Loucy (cell line): ENCODE data around the gene PIH1D2.

ENCODE experiments used
- H2AFZ ChIP-seq: fragments of 200-600 bp; sonication (generic); 2 replicates; pipeline ENCODE4 v1.6.0; 2016; ENCODE audit warnings: antibody characterized with exemption, mild to moderate bottlenecking, low read length, moderate library complexity
- H3F3A ChIP-seq: fragments of 200-600 bp; 2 replicates; pipeline ENCODE4 v1.6.0; 2016; ENCODE audit warnings: antibody characterized with exemption, low read depth, mild to moderate bottlenecking
- H3K27me3 ChIP-seq: fragments of 200-600 bp; sonication (generic); 2 replicates; pipeline ENCODE4 v1.6.1; 2014; ENCODE audit warnings: low read length, mild to moderate bottlenecking; ENCODE audit not compliant: insufficient read depth, poor library complexity, severe bottlenecking
- H3K36me3 ChIP-seq: fragments of 200-600 bp; sonication (generic); 2 replicates; pipeline ENCODE4 v1.6.1; 2016; ENCODE audit warnings: low read length; ENCODE audit not compliant: insufficient read depth
- H3K4me1 ChIP-seq: fragments of 200-600 bp; sonication (generic); 2 replicates; pipeline ENCODE4 v1.5.1; 2014; ENCODE audit warnings: low read length, mild to moderate bottlenecking; ENCODE audit not compliant: insufficient read depth, poor library complexity, severe bottlenecking
- H3K4me2 ChIP-seq: fragments of 200-600 bp; sonication (generic); 2 replicates; pipeline ENCODE4 v1.6.0; 2014; ENCODE audit warnings: antibody characterized with exemption, low read length, low read depth, mild to moderate bottlenecking; ENCODE audit not compliant: poor library complexity, severe bottlenecking
- H3K4me3 ChIP-seq: fragments of 200-600 bp; sonication (generic); 2 replicates; pipeline ENCODE4 v1.5.1; 2014; ENCODE audit warnings: low read length, mild to moderate bottlenecking, mixed read lengths; ENCODE audit not compliant: poor library complexity, severe bottlenecking
- H3K79me2 ChIP-seq: fragments of 200-600 bp; sonication (generic); 2 replicates; pipeline ENCODE4 v1.6.1; 2014; ENCODE audit warnings: low read length; ENCODE audit not compliant: insufficient read depth
- H3K9ac ChIP-seq: fragments of 200-600 bp; sonication (generic); 2 replicates; pipeline ENCODE4 v1.6.0; 2014; ENCODE audit warnings: mild to moderate bottlenecking, low read depth, low read length, moderate library complexity; ENCODE audit not compliant: poor library complexity, severe bottlenecking
- H3K9me2 ChIP-seq: fragments of 200-600 bp; sonication (generic); replicated peaks from 2 replicates; pipeline ENCODE4 v1.6.1; 2016; ENCODE audit warnings: low read depth, low read length, mixed read lengths
- H3K9me3 ChIP-seq: fragments of 200-600 bp; sonication (generic); 2 replicates; pipeline ENCODE4 v1.6.1; 2014; ENCODE audit warnings: mild to moderate bottlenecking, antibody characterized with exemption, low read length, low read depth; ENCODE audit not compliant: insufficient read depth
- H4K20me1 ChIP-seq: fragments of 200-600 bp; sonication (generic); 2 replicates; pipeline ENCODE4 v1.6.0; 2014; ENCODE audit warnings: antibody characterized with exemption, low read length, mild to moderate bottlenecking; ENCODE audit not compliant: insufficient read depth, poor library complexity, severe bottlenecking
- CTCF ChIP-seq: fragments of 200-600 bp; sonication (generic); conservative IDR thresholded peaks from 2 replicates; pipeline ENCODE4 v1.5.1; 2014; ENCODE audit warnings: mild to moderate bottlenecking, antibody characterized with exemption, low read length
- EZH2phosphoT487 ChIP-seq: fragments of 200-600 bp; IDR thresholded peaks from 2 replicates; pipeline ENCODE4 v1.6.1; 2018; ENCODE audit warnings: antibody characterized with exemption, mild to moderate bottlenecking, moderate library complexity, borderline replicate concordance

Gene PIH1D2

GRCh38 chr11:112073941-112074811 is at the start of gene PIH1D2, which contains the start of gene NKAPD1:
TSS of gene PIH1D2 (minus strand) at chr11:112074017. CDS start at chr11:112073174, 843 bp downstream.
TSS of gene NKAPD1 (plus strand) at chr11:112074299. CDS start at chr11:112075575, 1,276 bp downstream.
- no peak for TF ChIP-seq CTCF
- TF ChIP-seq EZH2phosphoT487, result no peak

GRCh38 chr11:112123129-112123528 is 49.3 kb upstream of the PIH1D2 start:
- Histone ChIP-seq H4K20me1 (no peaks in the 10 kb centered on the region), H3K36me3 (no peaks in the 10 kb centered on the region), H3K9ac (no peak overlapping the region), H3K27me3 (no peaks in the 10 kb centered on the region), H2AFZ (no peak overlapping the region), H3K79me2 (no peaks in the 10 kb centered on the region), H3K4me1 (no peaks in the 10 kb centered on the region), H3K4me3 (no peak overlapping the region), H3K9me3 (no peaks in the 10 kb centered on the region), H3K9me2 (no peaks in the 10 kb centered on the region), H3K4me2 (no peak overlapping the region), H3F3A (no peaks in the 10 kb centered on the region)
- no peak for TF ChIP-seq CTCF
- TF ChIP-seq EZH2phosphoT487, result no peak

More at GRCh38 chr11:112073941-112074811, at the start of gene PIH1D2, which contains the start of gene NKAPD1:
- Histone ChIP-seq H3K9me3 (no peaks in the 10 kb centered on the region), H4K20me1 (peaks cover 3% of the 10 kb centered on the region), H3K36me3 (peaks cover 13% of the 10 kb centered on the region; the same call in 1 of the 2 replicates), H3K4me3 (peak within 1 kb of the TSS; percentile 92), H3K4me2 (peak within 1 kb of the TSS; percentile 72), H2AFZ (peak within 1 kb of the TSS; percentile 94), H3K4me1 (peaks cover 26% of the 10 kb centered on the region), H3K9ac (peak within 1 kb of the TSS; percentile 87), H3K9me2 (no peaks in the 10 kb centered on the region), H3K27me3 (no peaks in the 10 kb centered on the region), H3K79me2 (peaks cover 29% of the 10 kb centered on the region), H3F3A (no peaks in the 10 kb centered on the region)

- TF ChIP-seq CTCF, result no peak
- TF ChIP-seq EZH2phosphoT487, result no peak
- no peak overlapping the region for H3K4me3 ChIP-seq
- no peak overlapping the region for H3K4me2 ChIP-seq
Observed at GRCh38 chr11:112121981-112122615, 48.3 kb upstream of the PIH1D2 start.

More at GRCh38 chr11:112121981-112122615, 48.3 kb upstream of the PIH1D2 start:
- H3F3A ChIP-seq, result no peaks in the 10 kb centered on the region
- H3K4me1 ChIP-seq, result no peaks in the 10 kb centered on the region
- no peak overlapping the region for H3K9ac ChIP-seq
- H3K9me3 ChIP-seq, result no peaks in the 10 kb centered on the region
- no peak overlapping the region for H2AFZ ChIP-seq
- H3K36me3 ChIP-seq, result no peaks in the 10 kb centered on the region
- H3K79me2 ChIP-seq, result no peaks in the 10 kb centered on the region
- H3K9me2 ChIP-seq, result no peaks in the 10 kb centered on the region
- no peaks in the 10 kb centered on the region for H3K27me3 ChIP-seq
- H4K20me1 ChIP-seq, result no peaks in the 10 kb centered on the region
